Inflammatory macrophage (primary cell): ENCODE results near the gene LARP1.
A peak's percentile ranks its signal among the peaks of the same experiment; 100 is the strongest.

Experiments used
- DNase-seq, 2 donors: peaks; one replicate each; pipeline ENCODE4 v3.0.0-alpha.2; 2020 to 2022

Gene LARP1

GRCh38 chr5:154762700-154763099 lies 7.5 kb downstream of the LARP1 start:
- DNase-seq: no peak

- DNase-seq: no peak
Observed at GRCh38 chr5:154764967-154765366, 9.8 kb downstream of the LARP1 start.

- DNase-seq: no peak
Observed at GRCh38 chr5:154765396-154765925, 10.3 kb downstream of the LARP1 start.

GRCh38 chr5:154766558-154767281 lies 11.5 kb downstream of the LARP1 start:
- DNase-seq: peak; percentile 20 to 39

- DNase-seq: no peak
Observed at GRCh38 chr5:154767576-154767975, 12.4 kb downstream of the LARP1 start.

- DNase-seq: no peak
Observed at GRCh38 chr5:154768207-154768606, 13.0 kb downstream of the LARP1 start.

GRCh38 chr5:154770111-154770510 lies 14.9 kb downstream of the LARP1 start:
- DNase-seq: peak in 1 of 2 donors; percentile 12

- no peak for DNase-seq
Observed at GRCh38 chr5:154771383-154771901, 16.3 kb downstream of the LARP1 start.

- no peak for DNase-seq
Observed at GRCh38 chr5:154773326-154773725, 18.1 kb downstream of the LARP1 start.

- DNase-seq: peak; percentile 18 to 31
Observed at GRCh38 chr5:154776167-154776566, 21.0 kb downstream of the LARP1 start.

- DNase-seq: no peak
Observed at GRCh38 chr5:154778534-154778933, 23.4 kb downstream of the LARP1 start.

GRCh38 chr5:154779105-154779504 lies 23.9 kb downstream of the LARP1 start:
- DNase-seq: no peak

GRCh38 chr5:154780128-154780527 lies 25.0 kb downstream of the LARP1 start:
- DNase-seq: no peak

GRCh38 chr5:154782326-154782725 lies 27.1 kb downstream of the LARP1 start:
- DNase-seq: no peak

- DNase-seq: no peak
Observed at GRCh38 chr5:154782812-154783592, 27.8 kb downstream of the LARP1 start.

GRCh38 chr5:154783774-154784460 lies 28.7 kb downstream of the LARP1 start:
- DNase-seq: no peak

- no peak for DNase-seq
Observed at GRCh38 chr5:154784856-154785255, 29.7 kb downstream of the LARP1 start.

GRCh38 chr5:154786414-154786813 lies 31.2 kb downstream of the LARP1 start:
- no peak for DNase-seq

- no peak for DNase-seq
Observed at GRCh38 chr5:154788212-154788611, 33.0 kb downstream of the LARP1 start.

GRCh38 chr5:154791535-154791934 lies 36.4 kb downstream of the LARP1 start:
- DNase-seq: no peak

- no peak for DNase-seq
Observed at GRCh38 chr5:154793599-154794524, 38.7 kb downstream of the LARP1 start.
